A549 (cell line): ENCODE data around the gene CD207. TPM values are rescaled to one million over a fixed set of nuclear protein-coding genes. Genes with fewer than 3 reads are reported as not detected.
A peak's percentile ranks its signal among the peaks of the same experiment; 100 is the strongest.

Experiments
- ATAC-seq, 2 experiments: fragments of 200-7000 bp in 1 of 2; fragments of >200 bp in 1 of 2; cut with Nextera tagmentation in 1 of 2; cut with Tn5 transposase in 1 of 2; 3 replicates each; pipeline versions ENCODE4 v1.8.0 to v1.9.1; 2018 to 2020; ENCODE audit warnings: mild to moderate bottlenecking in 1 of 2, moderate library complexity in 1 of 2
- CTCF ChIA-PET: fragments of 300-600 bp; sonication (Branson Sonifier 250); formaldehyde crosslinking; extraction: SDS; loops from one replicate; lab custom pipeline; 2021; ENCODE audit warnings: antibody characterized with exemption, inconsistent platforms; lab: Yijun Ruan, JAX
- POLR2A ChIA-PET: fragments of 350-600 bp; formaldehyde crosslinking; extraction: SDS; loops from one replicate; lab custom pipeline; 2021; ENCODE audit warnings: antibody characterized with exemption, inconsistent platforms; lab: Yijun Ruan, JAX
- DNase-seq, 2 experiments: peaks; one replicate each; pipeline versions ENCODE4 v3.0.0 to v3.0.0-alpha.2; 2011 to 2016; ENCODE audit warnings: low read depth in 1 of 2, low spot score in 1 of 2
- FAIRE-seq: peaks from 2 replicates; lab custom pipeline; 2011; peaks lifted over from hg19 to GRCh38; lab: Jason Lieb, UNC
- H3K27ac ChIP-seq, 2 experiments: fragments of >200 bp; sonication (Bioruptor Twin); formaldehyde crosslinking; 3 replicates each; pipeline ENCODE4 v1.5.1; 2016 to 2017
- H3K4me1 ChIP-seq: fragments of >200 bp; sonication (Bioruptor Twin); formaldehyde crosslinking; 3 replicates; pipeline ENCODE4 v1.6.1; 2016
- H3K4me2 ChIP-seq: fragments of >200 bp; sonication (Bioruptor Twin); formaldehyde crosslinking; 3 replicates; pipeline ENCODE4 v1.6.1; 2016
- H3K4me3 ChIP-seq: fragments of >200 bp; sonication (Bioruptor Twin); formaldehyde crosslinking; 3 replicates; pipeline ENCODE4 v1.5.1; 2016
- H3K9me3 ChIP-seq: fragments of >200 bp; sonication (Bioruptor Twin); formaldehyde crosslinking; 3 replicates; pipeline ENCODE4 v1.6.1; 2016
- ATOH8 ChIP-seq: fragments of 250-450 bp; sonication (Bioruptor Pico); IDR thresholded peaks from 2 replicates; pipeline ENCODE4 v1.5.0; 2020; ENCODE audit warnings: low read depth, mild to moderate bottlenecking, moderate library complexity
- BCL3 ChIP-seq: fragments of >200 bp; sonication (Bioruptor Twin); formaldehyde crosslinking; IDR thresholded peaks from 3 replicates; pipeline ENCODE4 v1.6.1; 2016
- BHLHE40 ChIP-seq: IDR thresholded peaks from 2 replicates; pipeline ENCODE4 v1.6.1; 2012; ENCODE audit warnings: low read depth, low read length, inconsistent platforms
- CBX2 ChIP-seq: fragments of 200-600 bp; sonication (generic); IDR thresholded peaks from 2 replicates; pipeline ENCODE4 v1.6.1; 2016; ENCODE audit warnings: low read depth, mild to moderate bottlenecking, borderline replicate concordance
- CBX8 ChIP-seq: fragments of 200-600 bp; sonication (generic); IDR thresholded peaks from 2 replicates; pipeline ENCODE4 v1.6.1; 2016
- CEBPB ChIP-seq, 2 experiments: fragments of >200 bp in 1 of 2; sonication (Bioruptor Twin) in 1 of 2; formaldehyde crosslinking in 1 of 2; IDR thresholded peaks; 2 replicates each; pipeline ENCODE4 v1.6.1; 2012 to 2016
- CHD4 ChIP-seq: fragments of 200-600 bp; sonication (generic); IDR thresholded peaks from 2 replicates; pipeline ENCODE4 v1.6.1; 2016; ENCODE audit warnings: antibody characterized with exemption, mild to moderate bottlenecking, borderline replicate concordance
- CTCF ChIP-seq: fragments of >200 bp; sonication (Bioruptor Twin); formaldehyde crosslinking; IDR thresholded peaks from 3 replicates; pipeline ENCODE4 v1.5.1; 2016
- EHF ChIP-seq: fragments of 250-450 bp; sonication (Bioruptor Pico); IDR thresholded peaks from 2 replicates; pipeline ENCODE4 v1.5.0; 2020; ENCODE audit warnings: mild to moderate bottlenecking
- EP300 ChIP-seq, 2 experiments: fragments of >200 bp; sonication (Bioruptor Twin); formaldehyde crosslinking; IDR thresholded peaks; 2 replicates in 1 of 2; 3 replicates in 1 of 2; pipeline ENCODE4 v1.6.1; 2016 to 2017
- HES2 ChIP-seq: fragments of >200 bp; sonication (Bioruptor Twin); formaldehyde crosslinking; IDR thresholded peaks from 2 replicates; pipeline ENCODE4 v1.6.1; 2016
- JUNB ChIP-seq: fragments of >200 bp; sonication (Bioruptor Twin); formaldehyde crosslinking; IDR thresholded peaks from 2 replicates; pipeline ENCODE4 v1.6.1; 2016
- KDM5A ChIP-seq: fragments of 200-600 bp; sonication (generic); IDR thresholded peaks from 2 replicates; pipeline ENCODE4 v1.6.1; 2016; ENCODE audit warnings: antibody characterized with exemption, mild to moderate bottlenecking
- MAZ ChIP-seq: fragments of 150-350 bp; IDR thresholded peaks from 2 replicates; pipeline ENCODE4 v1.6.1; 2014; ENCODE audit warnings: antibody characterized with exemption, low read depth, low read length, borderline replicate concordance
- NPAS2 ChIP-seq: fragments of 250-450 bp; sonication (Bioruptor Pico); IDR thresholded peaks from 2 replicates; pipeline ENCODE4 v1.8.0; 2022; ENCODE audit warnings: mild to moderate bottlenecking, moderate library complexity, borderline replicate concordance
- POLR2A ChIP-seq: IDR thresholded peaks from 2 replicates; pipeline ENCODE4 v1.6.1; 2012; ENCODE audit warnings: mild to moderate bottlenecking, low read length
- POLR2AphosphoS2 ChIP-seq: conservative IDR thresholded peaks from 2 replicates; pipeline ENCODE4 v1.6.1; 2012; ENCODE audit warnings: low read length, improper control_type of control experiment, inconsistent platforms
- RCOR1 ChIP-seq: fragments of 150-350 bp; IDR thresholded peaks from 2 replicates; pipeline ENCODE4 v1.6.1; 2014; ENCODE audit warnings: antibody characterized with exemption, low read length, low read depth
- REST ChIP-seq: fragments of 200-600 bp; sonication (generic); IDR thresholded peaks from 2 replicates; pipeline ENCODE4 v1.6.1; 2016; ENCODE audit warnings: antibody characterized with exemption, mild to moderate bottlenecking, moderate library complexity
- RNF2 ChIP-seq: fragments of 200-600 bp; sonication (generic); IDR thresholded peaks from 2 replicates; pipeline ENCODE4 v1.6.1; 2016; ENCODE audit warnings: low read depth, mild to moderate bottlenecking, antibody characterized with exemption, moderate library complexity, borderline replicate concordance
- SREBF2 ChIP-seq: fragments of 450-650 bp; IDR thresholded peaks from 2 replicates; pipeline ENCODE4 v1.6.1; 2014; ENCODE audit warnings: mild to moderate bottlenecking, moderate library complexity
- USF2 ChIP-seq: fragments of 450-650 bp; IDR thresholded peaks from 2 replicates; pipeline ENCODE4 v1.6.1; 2014; ENCODE audit warnings: antibody characterized with exemption
- ZFP36 ChIP-seq: fragments of 450-650 bp; IDR thresholded peaks from 2 replicates; pipeline ENCODE4 v1.6.1; 2014; ENCODE audit warnings: borderline replicate concordance; ENCODE audit not compliant: partially characterized antibody
- WGBS: methylation state at CpG from one replicate; pipeline ENCODE4 v1.1.6; 2017; ENCODE audit errors: missing lambda C conversion rate; 5-methylcytosine and 5-hydroxymethylcytosine counted together
- polyA plus RNA-seq, 4 experiments: library from polyadenylated mRNA; depleted of rRNA in 3 of 4; stranded (reverse); fragments of >200 nt; fragmentation: RNase III in 1 of 4; extraction: RNeasy Plus Mini Kit Qiagen cat#74134 plus additional on column Dnase treatment in 1 of 4; gene quantifications; 2 replicates in 3 of 4; 3 replicates in 1 of 4; pipeline ENCODE4 v1.2.3, GENCODE V29; 2011 to 2017

CD207 gene
- polyA plus RNA-seq, 2 of the 4 experiments (the other 2 are of a cell fraction) = 0.05 TPM; not detected in 1

- WGBS = 63% methylated on average over 6 of the region's 6 CpGs
- Histone ChIP-seq H3K4me3 (no peak overlapping the region), H3K4me1 (no peaks in the 10 kb centered on the region), H3K4me2 (no peak overlapping the region), H3K27ac (no peak overlapping the region), H3K9me3 (no peaks in the 10 kb centered on the region)
- ChIA-PET CTCF (interaction anchor here (1.3 to 4.0 kb wide), 6 partner anchors 17 to 141 kb away, joined by 3 to 21 read pairs (median 6); partner anchors contain the start of genes ADD2 and FIGLA), POLR2A (interaction anchor here (0.9 kb wide), 1 partner anchor 14 kb away, joined by 3 read pairs; no protein-coding TSS in a partner anchor)
- TF ChIP-seq CHD4 (no peak), BHLHE40 (no peak), USF2 (no peak), POLR2A (no peak), KDM5A (no peak), RCOR1 (no peak), HES2 (no peak), CBX8 (0 out of 2 replicates have a peak, but pooled peaks have one; percentile 10)
- DNase-seq (no peak), ATAC-seq (no peak), FAIRE-seq (no peak)
Observed at GRCh38 chr2:70807102-70807827, 28.4 kb downstream of the CD207 start.

GRCh38 chr2:70806620-70807019 lies 29.0 kb downstream of the CD207 start:
- WGBS = 33% methylated on average over 6 of the region's 6 CpGs
- H3K9me3 ChIP-seq = no peaks in the 10 kb centered on the region
- H3K4me2 ChIP-seq = no peak overlapping the region
- H3K4me3 ChIP-seq = no peak overlapping the region
- TF ChIP-seq HES2 = no peak
- no peak for TF ChIP-seq BCL3
- 0 out of 2 replicates have a peak, but pooled peaks have one; percentile 82 for TF ChIP-seq RNF2
- no peak for TF ChIP-seq CBX2
- TF ChIP-seq EHF = no peak
- no peak for TF ChIP-seq NPAS2
- no peak for TF ChIP-seq CTCF
- no peak for TF ChIP-seq MAZ
- no peak for TF ChIP-seq SREBF2
- peak; percentile 54; the same call in 1 of the 2 replicates for TF ChIP-seq CBX8
- no peak for TF ChIP-seq POLR2AphosphoS2
- DNase-seq (no peak), ATAC-seq (no peak), FAIRE-seq (no peak)
- ChIA-PET POLR2A (interaction anchor here (0.9 kb wide), 1 partner anchor 13 kb away, joined by 3 read pairs; no protein-coding TSS in a partner anchor), CTCF (interaction anchor here (0.7 to 4.0 kb wide), 8 partner anchors 17 to 515 kb away, joined by 3 to 21 read pairs (median 4); partner anchors contain the start of genes ADD2 and FIGLA)
- H3K4me1 ChIP-seq = no peaks in the 10 kb centered on the region
- H3K27ac ChIP-seq = no peak overlapping the region

GRCh38 chr2:70806013-70806412 lies 29.6 kb downstream of the CD207 start:
- no peak for TF ChIP-seq ATOH8 (CRISPR knock-in tag)
- no peak for TF ChIP-seq EP300 (IDR thresholded peaks at IDR 0.05)
- TF ChIP-seq JUNB = no peak
- TF ChIP-seq REST = no peak
- TF ChIP-seq MAZ = no peak
- no peak for TF ChIP-seq ZFP36
- no peak for TF ChIP-seq KDM5A
- TF ChIP-seq CEBPB (IDR thresholded peaks at IDR 0.05) = no peak
- FAIRE-seq (no peak), ATAC-seq (no peak), DNase-seq (no peak)
- no peaks in the 10 kb centered on the region for H3K9me3 ChIP-seq
- WGBS = 17% methylated on average over 5 of the region's 5 CpGs
- no peak overlapping the region for H3K27ac ChIP-seq
- no peak overlapping the region for H3K4me3 ChIP-seq
- H3K4me1 ChIP-seq = no peaks in the 10 kb centered on the region
- POLR2A ChIA-PET = no interaction called here
- CTCF ChIA-PET = interaction anchor here (0.7 to 4.0 kb wide), 9 partner anchors 13 to 515 kb away, joined by 3 to 21 read pairs (median 3); partner anchors contain the start of genes ADD2 and FIGLA
- no peak overlapping the region for H3K4me2 ChIP-seq
